HEK293 (cell line): ENCODE results near the gene FASTK.

Experiments used
- GFI1B ChIP-seq: fragments of 450-650 bp; formaldehyde crosslinking; IDR thresholded peaks from 2 replicates; pipeline ENCODE4 v1.5.1; 2016; ENCODE audit warnings: missing biosample characterization, missing genetic modification characterization
- GLI2 ChIP-seq: fragments of 450-650 bp; formaldehyde crosslinking; IDR thresholded peaks from 2 replicates; pipeline ENCODE4; 2017; ENCODE audit warnings: missing biosample characterization, missing genetic modification characterization, low read depth, borderline replicate concordance
- GLIS1 ChIP-seq: fragments of 450-650 bp; formaldehyde crosslinking; IDR thresholded peaks from 2 replicates; pipeline ENCODE4 v1.5.1; 2016; ENCODE audit warnings: missing biosample characterization, missing genetic modification characterization
- HOXD13 ChIP-seq: sonication (generic); formaldehyde crosslinking; IDR thresholded peaks from 2 replicates; pipeline ENCODE4 v1.8.0; 2022; ENCODE audit warnings: missing genetic modification reagents, borderline replicate concordance
- IKZF3 ChIP-seq: fragments of 450-650 bp; IDR thresholded peaks from 2 replicates; pipeline ENCODE4 v1.5.0; 2018; ENCODE audit warnings: missing biosample characterization, mild to moderate bottlenecking, missing genetic modification characterization, moderate library complexity
- MZF1 ChIP-seq: fragments of 450-650 bp; formaldehyde crosslinking; IDR thresholded peaks from 2 replicates; pipeline ENCODE4 v1.5.1; 2017; ENCODE audit warnings: missing biosample characterization, missing genetic modification characterization, borderline replicate concordance
- SCRT2 ChIP-seq: fragments of 450-650 bp; formaldehyde crosslinking; IDR thresholded peaks from 2 replicates; pipeline ENCODE4 v1.5.1; 2016; ENCODE audit warnings: missing biosample characterization, missing genetic modification characterization
- YY1 ChIP-seq: fragments of 450-650 bp; formaldehyde crosslinking; IDR thresholded peaks from 2 replicates; pipeline ENCODE4 v1.5.1; 2018; ENCODE audit warnings: missing biosample characterization, missing genetic modification characterization
- ZEB2 ChIP-seq: fragments of 450-650 bp; formaldehyde crosslinking; IDR thresholded peaks from 2 replicates; pipeline ENCODE4 v1.5.1; 2016; ENCODE audit warnings: missing biosample characterization, missing genetic modification characterization
- ZFP37 ChIP-seq: fragments of 450-650 bp; formaldehyde crosslinking; IDR thresholded peaks from 2 replicates; pipeline ENCODE4 v1.5.1; 2016; ENCODE audit warnings: missing biosample characterization, missing genetic modification characterization
- ZFP41 ChIP-seq: fragments of 450-650 bp; formaldehyde crosslinking; IDR thresholded peaks from 2 replicates; pipeline ENCODE4 v1.5.1; 2016; ENCODE audit warnings: missing biosample characterization, missing genetic modification characterization, borderline replicate concordance
- ZFP69B ChIP-seq: fragments of 450-650 bp; formaldehyde crosslinking; IDR thresholded peaks from 2 replicates; pipeline ENCODE4 v1.5.1; 2016; ENCODE audit warnings: missing biosample characterization, missing genetic modification characterization
- ZNF121 ChIP-seq: fragments of 450-650 bp; formaldehyde crosslinking; IDR thresholded peaks from 2 replicates; pipeline ENCODE4 v1.5.1; 2016; ENCODE audit warnings: missing biosample characterization, missing genetic modification characterization
- ZNF133 ChIP-seq: fragments of 450-650 bp; formaldehyde crosslinking; IDR thresholded peaks from 2 replicates; pipeline ENCODE4 v1.5.1; 2016; ENCODE audit warnings: missing biosample characterization, missing genetic modification characterization
- ZNF146 ChIP-seq: fragments of 450-650 bp; formaldehyde crosslinking; IDR thresholded peaks from 2 replicates; pipeline ENCODE4 v1.5.1; 2016; ENCODE audit warnings: missing biosample characterization, missing genetic modification characterization
- ZNF175 ChIP-seq: fragments of 450-650 bp; formaldehyde crosslinking; IDR thresholded peaks from 2 replicates; pipeline ENCODE4 v1.5.1; 2016; ENCODE audit warnings: missing biosample characterization, missing genetic modification characterization
- ZNF211 ChIP-seq: fragments of 450-650 bp; formaldehyde crosslinking; IDR thresholded peaks from 2 replicates; pipeline ENCODE4 v1.5.1; 2016; ENCODE audit warnings: low read depth, missing biosample characterization, missing genetic modification characterization
- ZNF221 ChIP-seq: fragments of 450-650 bp; formaldehyde crosslinking; IDR thresholded peaks from 2 replicates; pipeline ENCODE4 v1.5.1; 2017; ENCODE audit warnings: missing biosample characterization, missing genetic modification characterization, borderline replicate concordance
- ZNF266 ChIP-seq: fragments of 450-650 bp; formaldehyde crosslinking; IDR thresholded peaks from 2 replicates; pipeline ENCODE4 v1.5.1; 2016; ENCODE audit warnings: missing biosample characterization, missing genetic modification characterization, low read depth
- ZNF366 ChIP-seq: fragments of 450-650 bp; formaldehyde crosslinking; conservative IDR thresholded peaks from 2 replicates; pipeline ENCODE4 v1.5.1; 2016; ENCODE audit warnings: missing biosample characterization, missing genetic modification characterization
- ZNF433 ChIP-seq: fragments of 450-650 bp; formaldehyde crosslinking; IDR thresholded peaks from 2 replicates; pipeline ENCODE4 v1.5.1; 2016; ENCODE audit warnings: missing biosample characterization, missing genetic modification characterization, low read depth
- ZNF473 ChIP-seq: fragments of 450-650 bp; formaldehyde crosslinking; IDR thresholded peaks from 2 replicates; pipeline ENCODE4 v1.5.1; 2017; ENCODE audit warnings: missing biosample characterization, missing genetic modification characterization
- ZNF48 ChIP-seq: fragments of 450-650 bp; formaldehyde crosslinking; IDR thresholded peaks from 2 replicates; pipeline ENCODE4 v1.5.1; 2016; ENCODE audit warnings: missing biosample characterization, missing genetic modification characterization
- ZNF529 ChIP-seq: fragments of 450-650 bp; formaldehyde crosslinking; IDR thresholded peaks from 2 replicates; pipeline ENCODE4 v1.5.1; 2017; ENCODE audit warnings: missing genetic modification characterization, missing biosample characterization; ENCODE audit not compliant: insufficient replicate concordance
- ZNF530 ChIP-seq: fragments of 450-650 bp; formaldehyde crosslinking; IDR thresholded peaks from 2 replicates; pipeline ENCODE4 v1.5.1; 2016; ENCODE audit warnings: low read depth, missing biosample characterization, missing genetic modification characterization
- ZNF560 ChIP-seq: fragments of 450-650 bp; formaldehyde crosslinking; IDR thresholded peaks from 2 replicates; pipeline ENCODE4 v1.5.1; 2017; ENCODE audit warnings: missing biosample characterization, missing genetic modification characterization, borderline replicate concordance
- ZNF561 ChIP-seq: fragments of 450-650 bp; IDR thresholded peaks from 2 replicates; pipeline ENCODE4 v1.5.1; 2018; ENCODE audit warnings: missing biosample characterization, missing genetic modification characterization, borderline replicate concordance
- ZNF610 ChIP-seq: fragments of 450-650 bp; formaldehyde crosslinking; IDR thresholded peaks from 2 replicates; pipeline ENCODE4 v1.5.1; 2016; ENCODE audit warnings: missing biosample characterization, missing genetic modification characterization, borderline replicate concordance
- ZNF629 ChIP-seq: fragments of 450-650 bp; formaldehyde crosslinking; IDR thresholded peaks from 2 replicates; pipeline ENCODE4 v1.5.1; 2017; ENCODE audit warnings: missing biosample characterization, missing genetic modification characterization
- ZNF639 ChIP-seq: fragments of 450-650 bp; formaldehyde crosslinking; IDR thresholded peaks from 2 replicates; pipeline ENCODE4 v1.5.1; 2016; ENCODE audit warnings: missing biosample characterization, missing genetic modification characterization
- ZNF701 ChIP-seq: fragments of 450-650 bp; formaldehyde crosslinking; IDR thresholded peaks from 2 replicates; pipeline ENCODE4 v1.5.1; 2016; ENCODE audit warnings: missing biosample characterization, missing genetic modification characterization
- ZNF747 ChIP-seq: fragments of 450-650 bp; formaldehyde crosslinking; IDR thresholded peaks from 2 replicates; pipeline ENCODE4 v1.5.1; 2016; ENCODE audit warnings: missing biosample characterization, missing genetic modification characterization
- ZNF776 ChIP-seq: fragments of 450-650 bp; formaldehyde crosslinking; IDR thresholded peaks from 2 replicates; pipeline ENCODE4 v1.5.0; 2017; ENCODE audit warnings: missing biosample characterization, missing genetic modification characterization, borderline replicate concordance
- ZSCAN16 ChIP-seq: fragments of 450-650 bp; formaldehyde crosslinking; IDR thresholded peaks from 2 replicates; pipeline ENCODE4 v1.5.1; 2016; ENCODE audit warnings: missing biosample characterization, missing genetic modification characterization
- ZSCAN18 ChIP-seq: fragments of 450-650 bp; formaldehyde crosslinking; IDR thresholded peaks from 2 replicates; pipeline ENCODE4 v1.5.1; 2016; ENCODE audit warnings: missing biosample characterization, missing genetic modification characterization
- ZSCAN30 ChIP-seq: fragments of 450-650 bp; IDR thresholded peaks from 2 replicates; pipeline ENCODE4 v1.5.1; 2018; ENCODE audit warnings: missing biosample characterization, mild to moderate bottlenecking, missing genetic modification characterization, moderate library complexity
- TF ChIP-seq, protein P1 (sequence below): sonication (generic); formaldehyde crosslinking; IDR thresholded peaks from 2 replicates; pipeline ENCODE4 v1.8.1; 2022; ENCODE audit warnings: mild to moderate bottlenecking, moderate library complexity, missing genetic modification reagents
- TF ChIP-seq, protein P2 (sequence below): fragments of 450-650 bp; IDR thresholded peaks from 2 replicates; pipeline ENCODE4 v1.5.1; 2018; ENCODE audit warnings: missing biosample characterization, missing genetic modification characterization

FASTK gene

GRCh38 chr7:151083071-151083823 is 2.6 kb upstream of the FASTK start, which contains the start of gene TMUB1 (continued):
- TF ChIP-seq ZNF639 (tag by site-specific recombination) (no peak), ZSCAN16 (no peak), ZEB2 (tag by site-specific recombination) (peak; percentile 38; the same call in 1 of the 2 replicates), ZNF266 (tag by site-specific recombination) (no peak), YY1 (0 out of 2 replicates have a peak, but pooled peaks have one; percentile 30), ZNF629 (tag by site-specific recombination) (peak; percentile 90), ZNF133 (tag by site-specific recombination) (no peak), MZF1 (tag by site-specific recombination) (no peak), ZNF121 (tag by site-specific recombination) (no peak), ZSCAN30 (tag by site-specific recombination) (0 out of 2 replicates have a peak, but pooled peaks have one; percentile 45), GLI2 (tag by site-specific recombination) (no peak), GFI1B (tag by site-specific recombination) (no peak), ZNF747 (tag by site-specific recombination) (no peak), ZFP41 (tag by site-specific recombination) (no peak), ZNF610 (tag by site-specific recombination) (no peak), ZNF211 (tag by site-specific recombination) (no peak), ZFP37 (no peak), ZNF175 (tag by site-specific recombination) (no peak), ZNF701 (no peak), ZNF776 (tag by site-specific recombination) (no peak), ZNF530 (tag by site-specific recombination) (no peak), ZNF366 (no peak), SCRT2 (no peak), ZNF146 (tag by site-specific recombination) (no peak), ZNF529 (no peak), ZNF433 (tag by site-specific recombination) (no peak), IKZF3 (no peak), ZNF48 (no peak), ZNF473 (tag by site-specific recombination) (no peak), ZNF561 (peak; percentile 22; the same call in 1 of the 2 replicates), ZFP69B (no peak), GLIS1 (tag by site-specific recombination) (peak; percentile 81), HOXD13 (CRISPR knock-in tag) (no peak), ZSCAN18 (tag by site-specific recombination) (no peak), ZNF221 (no peak), ZNF560 (tag by site-specific recombination) (no peak)
- TF ChIP-seq, protein P1, sequence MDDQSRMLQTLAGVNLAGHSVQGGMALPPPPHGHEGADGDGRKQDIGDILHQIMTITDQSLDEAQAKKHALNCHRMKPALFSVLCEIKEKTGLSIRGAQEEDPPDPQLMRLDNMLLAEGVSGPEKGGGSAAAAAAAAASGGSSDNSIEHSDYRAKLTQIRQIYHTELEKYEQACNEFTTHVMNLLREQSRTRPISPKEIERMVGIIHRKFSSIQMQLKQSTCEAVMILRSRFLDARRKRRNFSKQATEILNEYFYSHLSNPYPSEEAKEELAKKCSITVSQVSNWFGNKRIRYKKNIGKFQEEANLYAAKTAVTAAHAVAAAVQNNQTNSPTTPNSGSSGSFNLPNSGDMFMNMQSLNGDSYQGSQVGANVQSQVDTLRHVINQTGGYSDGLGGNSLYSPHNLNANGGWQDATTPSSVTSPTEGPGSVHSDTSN (CRISPR knock-in tag): 0 out of 2 replicates have a peak, but pooled peaks have one; percentile 19
- TF ChIP-seq, protein P2, sequence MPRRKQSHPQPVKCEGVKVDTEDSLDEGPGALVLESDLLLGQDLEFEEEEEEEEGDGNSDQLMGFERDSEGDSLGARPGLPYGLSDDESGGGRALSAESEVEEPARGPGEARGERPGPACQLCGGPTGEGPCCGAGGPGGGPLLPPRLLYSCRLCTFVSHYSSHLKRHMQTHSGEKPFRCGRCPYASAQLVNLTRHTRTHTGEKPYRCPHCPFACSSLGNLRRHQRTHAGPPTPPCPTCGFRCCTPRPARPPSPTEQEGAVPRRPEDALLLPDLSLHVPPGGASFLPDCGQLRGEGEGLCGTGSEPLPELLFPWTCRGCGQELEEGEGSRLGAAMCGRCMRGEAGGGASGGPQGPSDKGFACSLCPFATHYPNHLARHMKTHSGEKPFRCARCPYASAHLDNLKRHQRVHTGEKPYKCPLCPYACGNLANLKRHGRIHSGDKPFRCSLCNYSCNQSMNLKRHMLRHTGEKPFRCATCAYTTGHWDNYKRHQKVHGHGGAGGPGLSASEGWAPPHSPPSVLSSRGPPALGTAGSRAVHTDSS (tag by site-specific recombination): no peak
